GM12878 (cell line): ENCODE results near the gene OTOG. TPM values are rescaled to one million over a fixed set of nuclear protein-coding genes. Genes with fewer than 3 reads are reported as not detected.

ENCODE experiments used
- ATAC-seq: fragments of 200-7000 bp; cut with Tn5 transposase; 3 replicates; pipeline ENCODE4 v1.9.1; 2020; ENCODE audit warnings: mild to moderate bottlenecking, moderate library complexity
- BruUV-seq: library from RNA; stranded (reverse); fragments of 400-500 nt; replicated peaks from 2 replicates; lab custom pipeline; 2021; lab: Mats Ljungman, UMichigan
- CTCF ChIA-PET: fragments of 300-600 bp; sonication (Branson Sonifier 250); formaldehyde crosslinking; extraction: SDS; loops from one replicate; lab custom pipeline; 2021; ENCODE audit warnings: inconsistent platforms; lab: Yijun Ruan, JAX
- POLR2A ChIA-PET: fragments of 350-600 bp; formaldehyde crosslinking; extraction: SDS; loops from one replicate; lab custom pipeline; 2021; ENCODE audit warnings: inconsistent platforms; lab: Charles Lee
- RAD21 ChIA-PET: fragments of 300-600 bp; sonication (Branson Sonifier 250); formaldehyde crosslinking; loops from one replicate; lab custom pipeline; 2023; ENCODE audit warnings: antibody characterized with exemption; ENCODE audit not compliant: unreplicated experiment; lab: Charles Lee
- SMC1A ChIA-PET: fragments of 300-600 bp; sonication (Branson Sonifier 250); formaldehyde crosslinking; loops from one replicate; lab custom pipeline; 2023; ENCODE audit not compliant: unreplicated experiment, uncharacterized antibody; lab: Charles Lee
- DNase-seq: peaks from one replicate; pipeline ENCODE4 v3.0.0-alpha.2; 2011; ENCODE audit warnings: low read depth, low spot score
- FAIRE-seq: peaks from 3 replicates; lab custom pipeline; 2011; peaks lifted over from hg19 to GRCh38; lab: Jason Lieb, UNC
- H2AFZ ChIP-seq: 2 replicates; pipeline ENCODE4 v1.6.0; 2011; ENCODE audit warnings: low read depth, low read length, control low read depth; ENCODE audit not compliant: control insufficient read depth
- H3K27ac ChIP-seq: 2 replicates; pipeline ENCODE4 v1.5.1; 2011; ENCODE audit warnings: control low read depth; ENCODE audit not compliant: control insufficient read depth, insufficient read depth
- H3K27me3 ChIP-seq, 2 experiments: replicated peaks in 1 of 2; 2 replicates each; pipeline versions ENCODE4 v1.6.0 to v1.6.1; 2011; ENCODE audit warnings: low read length in 1 of 2; ENCODE audit not compliant: control insufficient read depth in 2 of 2, insufficient read depth in 2 of 2
- H3K36me3 ChIP-seq, 2 experiments: 2 replicates each; pipeline ENCODE4 v1.5.1; 2011; ENCODE audit warnings: low read length in 1 of 2; ENCODE audit not compliant: control insufficient read depth in 2 of 2, insufficient read depth in 2 of 2
- H3K4me1 ChIP-seq: 2 replicates; pipeline ENCODE4 v1.6.1; 2011; ENCODE audit warnings: mild to moderate bottlenecking, low read length, moderate library complexity, mixed read lengths; ENCODE audit not compliant: control insufficient read depth, insufficient read depth
- H3K4me2 ChIP-seq: 2 replicates; pipeline ENCODE4 v1.6.0; 2011; ENCODE audit warnings: control low read depth; ENCODE audit not compliant: control insufficient read depth, insufficient read depth
- H3K4me3 ChIP-seq: fragments of 200-600 bp; sonication (generic); 2 replicates; pipeline ENCODE4 v1.5.1; 2016
- H3K79me2 ChIP-seq: 2 replicates; pipeline ENCODE4 v1.6.0; 2011; ENCODE audit warnings: low read length; ENCODE audit not compliant: control insufficient read depth, insufficient read depth
- H3K9ac ChIP-seq: 2 replicates; pipeline ENCODE4 v1.8.0; 2011; ENCODE audit warnings: low read length, control low read depth, mixed read lengths; ENCODE audit not compliant: control insufficient read depth, insufficient read depth
- H3K9me3 ChIP-seq: replicated peaks from 3 replicates; pipeline ENCODE4 v1.5.1; 2011; ENCODE audit warnings: mild to moderate bottlenecking, low read length; ENCODE audit not compliant: control insufficient read depth, insufficient read depth
- H4K20me1 ChIP-seq: 2 replicates; pipeline ENCODE4 v1.6.0; 2011; ENCODE audit not compliant: control insufficient read depth, insufficient read depth
- BCLAF1 ChIP-seq: fragments of 450-650 bp; IDR thresholded peaks from 2 replicates; pipeline ENCODE4 v1.6.1; 2017; ENCODE audit warnings: antibody characterized with exemption, mild to moderate bottlenecking, moderate library complexity
- CUX1 ChIP-seq: IDR thresholded peaks from 2 replicates; pipeline ENCODE4 v1.6.1; 2012; ENCODE audit warnings: improper control_type of control experiment, low read depth, low read length; ENCODE audit not compliant: insufficient replicate concordance
- IRF3 ChIP-seq: fragments of 450-650 bp; IDR thresholded peaks from 2 replicates; pipeline ENCODE4 v1.6.1; 2014; ENCODE audit warnings: mild to moderate bottlenecking
- KLF5 ChIP-seq: fragments of 450-650 bp; IDR thresholded peaks from 2 replicates; pipeline ENCODE4 v1.6.1; 2014; ENCODE audit warnings: mild to moderate bottlenecking; ENCODE audit not compliant: partially characterized antibody
- MLLT1 ChIP-seq: fragments of 450-650 bp; IDR thresholded peaks from 2 replicates; pipeline ENCODE4 v1.6.1; 2016; ENCODE audit warnings: mild to moderate bottlenecking
- MTA3 ChIP-seq: IDR thresholded peaks from 2 replicates; pipeline ENCODE4 v1.6.1; 2012; ENCODE audit warnings: low read length, inconsistent platforms, borderline replicate concordance
- NR2F1 ChIP-seq: fragments of 450-650 bp; conservative IDR thresholded peaks from 2 replicates; pipeline ENCODE4 v1.6.1; 2017; ENCODE audit warnings: mild to moderate bottlenecking
- PML ChIP-seq: IDR thresholded peaks from 2 replicates; pipeline ENCODE4 v1.6.1; 2012; ENCODE audit warnings: low read length, inconsistent platforms
- SMC3 ChIP-seq: IDR thresholded peaks from 2 replicates; pipeline ENCODE4 v1.6.1; 2011; ENCODE audit warnings: low read length, improper control_type of control experiment, borderline replicate concordance
- SUZ12 ChIP-seq: fragments of 200-600 bp; sonication (generic); IDR thresholded peaks from one replicate; pipeline ENCODE4 v1.6.1; 2018; ENCODE audit warnings: antibody characterized with exemption, mild to moderate bottlenecking; ENCODE audit not compliant: unreplicated experiment
- TAF1 ChIP-seq: IDR thresholded peaks from 2 replicates; pipeline ENCODE4 v1.6.1; 2011; ENCODE audit warnings: mild to moderate bottlenecking, low read depth, low read length, borderline replicate concordance
- TCF3 ChIP-seq: IDR thresholded peaks from 2 replicates; pipeline ENCODE4 v1.6.1; 2012; ENCODE audit warnings: low read depth, mild to moderate bottlenecking, low read length, borderline replicate concordance; ENCODE audit not compliant: insufficient read depth
- WGBS: methylation state at CpG from one replicate; pipeline ENCODE4 v1.1.6; 2016; ENCODE audit warnings: low lambda C conversion rate; ENCODE audit not compliant: insufficient replicate concordance, insufficient coverage; ENCODE audit errors: missing lambda C conversion rate; 5-methylcytosine and 5-hydroxymethylcytosine counted together
- in situ Hi-C: fragments of 300-500 bp; cut with MboI; formaldehyde crosslinking; loops from 9 replicates; pipeline ENCODE4 v1.14.3; 2018; ENCODE audit warnings: mixed read lengths
- intact Hi-C: fragments of 100-400 bp; cut with micrococcal nuclease; formaldehyde crosslinking; loops from one replicate; pipeline ENCODE4 v1.14.2; 2022; ENCODE audit not compliant: unreplicated experiment
- polyA plus RNA-seq, 11 experiments: library from polyadenylated mRNA; depleted of rRNA in 4 of 11; unstranded in 6 of 11; stranded (reverse) in 5 of 11; fragments of >200 nt; fragmentation: Nextera tagmentation in 4 of 11; fragmentation: Illumina TruSeq in 1 of 11; extraction: Ambion mirVana in 4 of 11; extraction: Trizol in 1 of 11; gene quantifications; 1 replicate in 1 of 11; 2 replicates in 10 of 11; pipeline versions ENCODE4 v1.2.1 to v1.2.3, GENCODE V29; 2011 to 2016; ENCODE audit warnings: inconsistent platforms in 2 of 11, missing spikeins in 2 of 11, low read depth in 1 of 11
- total RNA-seq, 4 experiments: library from RNA; depleted of rRNA in 3 of 4; stranded (reverse); fragments of >200 nt in 3 of 4; fragmentation: Illumina TruSeq in 1 of 4; extraction: Trizol in 1 of 4; gene quantifications; 2 replicates each; pipeline versions ENCODE4 v1.2.1 to v1.2.3, GENCODE V29; 2013 to 2021

OTOG gene
- total and polyA plus RNA-seq, 10 of the 15 experiments (the other 5 are each of a cell fraction or from before 2014, with no cell fraction given) = not detected

GRCh38 chr11:17613428-17613962, 66.4 kb downstream of the OTOG start (continued):
- TF ChIP-seq IRF3 (no peak), CUX1 (no peak), PML (no peak), KLF5 (no peak), MTA3 (no peak), TAF1 (no peak)

- in situ Hi-C loops = no loop called here
- H3K27me3 ChIP-seq = peaks cover 0 to 1% of the 10 kb centered on the region in 2 experiments; a peak in 2 of 4 replicates
- H3K4me1 ChIP-seq = no peaks in the 10 kb centered on the region
- H3K4me3 ChIP-seq = no peak overlapping the region
- no peaks in the 10 kb centered on the region for H3K79me2 ChIP-seq
- 33% methylated on average over 5 of the region's 5 CpGs for WGBS
- POLR2A ChIA-PET = no interaction called here
- no TSS peak for BruUV-seq
- no peaks in the 10 kb centered on the region for H3K36me3 ChIP-seq
- RAD21 ChIA-PET = no interaction called here
- no peak overlapping the region for H2AFZ ChIP-seq
- H4K20me1 ChIP-seq = no peaks in the 10 kb centered on the region
- no peak for DNase-seq
- no peak for FAIRE-seq
- H3K9me3 ChIP-seq = no peaks in the 10 kb centered on the region
- H3K4me2 ChIP-seq = no peak overlapping the region
- no peak for ATAC-seq
- CTCF ChIA-PET = no interaction called here
- SMC1A ChIA-PET = no interaction called here
- H3K27ac ChIP-seq = no peak overlapping the region
- intact Hi-C loops = no loop called here
- H3K9ac ChIP-seq = no peak overlapping the region
- no peak for TF ChIP-seq SMC3
- no peak for TF ChIP-seq BCLAF1
- TF ChIP-seq MLLT1 = no peak
- no peak for TF ChIP-seq SUZ12
- TF ChIP-seq TCF3 = no peak
- TF ChIP-seq NR2F1 = no peak
Observed at GRCh38 chr11:17613983-17614382, 66.9 kb downstream of the OTOG start.
